Vagina (tissue), 2 donors: ENCODE results near the gene RHOA.

Experiments
- POLR2A ChIP-seq, 2 donors: fragments of 450-650 bp; IDR thresholded peaks; one replicate each; pipeline ENCODE4 v1.6.1; 2017; ENCODE audit warnings: antibody characterized with exemption in 2 of 2, mild to moderate bottlenecking in 2 of 2, moderate library complexity in 2 of 2
- POLR2AphosphoS5 ChIP-seq, 2 donors: sonication (generic); formaldehyde crosslinking; IDR thresholded peaks; one replicate each; pipeline ENCODE4 v1.9.0; 2017; ENCODE audit warnings: antibody characterized with exemption in 2 of 2, mild to moderate bottlenecking in 2 of 2, low read depth in 1 of 2; ENCODE audit not compliant: insufficient read depth in 1 of 2
- TF ChIP-seq, protein P1 (sequence below), 3 experiments: fragments of 450-650 bp in 2 of 3; fragments of 200-600 bp in 1 of 3; sonication (generic) in 1 of 3; IDR thresholded peaks; one replicate each; pipeline ENCODE4 v1.5.1; 2017 to 2019; ENCODE audit warnings: antibody characterized with exemption in 3 of 3, mild to moderate bottlenecking in 2 of 3, moderate library complexity in 2 of 3

DNA sequence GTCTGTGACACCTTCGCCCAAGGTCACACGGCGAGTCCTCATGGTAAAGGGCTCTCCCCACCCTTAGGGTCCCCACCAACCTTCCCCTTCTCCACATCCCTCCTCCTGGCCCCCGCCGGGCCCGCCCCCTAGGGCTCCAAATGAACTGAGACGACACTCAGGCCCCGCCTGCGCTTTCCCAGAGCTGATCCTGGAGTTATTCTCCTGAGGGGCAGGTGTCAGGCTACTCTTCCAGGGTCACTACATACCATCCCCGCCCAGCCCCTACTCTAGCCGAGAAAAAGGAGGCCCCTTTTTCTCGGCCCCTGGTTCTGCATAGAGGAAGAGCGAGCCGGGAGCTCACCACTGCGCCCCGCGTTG lies 72.2 kb downstream of the RHOA start:
- TF ChIP-seq, protein P1, sequence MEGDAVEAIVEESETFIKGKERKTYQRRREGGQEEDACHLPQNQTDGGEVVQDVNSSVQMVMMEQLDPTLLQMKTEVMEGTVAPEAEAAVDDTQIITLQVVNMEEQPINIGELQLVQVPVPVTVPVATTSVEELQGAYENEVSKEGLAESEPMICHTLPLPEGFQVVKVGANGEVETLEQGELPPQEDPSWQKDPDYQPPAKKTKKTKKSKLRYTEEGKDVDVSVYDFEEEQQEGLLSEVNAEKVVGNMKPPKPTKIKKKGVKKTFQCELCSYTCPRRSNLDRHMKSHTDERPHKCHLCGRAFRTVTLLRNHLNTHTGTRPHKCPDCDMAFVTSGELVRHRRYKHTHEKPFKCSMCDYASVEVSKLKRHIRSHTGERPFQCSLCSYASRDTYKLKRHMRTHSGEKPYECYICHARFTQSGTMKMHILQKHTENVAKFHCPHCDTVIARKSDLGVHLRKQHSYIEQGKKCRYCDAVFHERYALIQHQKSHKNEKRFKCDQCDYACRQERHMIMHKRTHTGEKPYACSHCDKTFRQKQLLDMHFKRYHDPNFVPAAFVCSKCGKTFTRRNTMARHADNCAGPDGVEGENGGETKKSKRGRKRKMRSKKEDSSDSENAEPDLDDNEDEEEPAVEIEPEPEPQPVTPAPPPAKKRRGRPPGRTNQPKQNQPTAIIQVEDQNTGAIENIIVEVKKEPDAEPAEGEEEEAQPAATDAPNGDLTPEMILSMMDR (IDR thresholded peaks at IDR 0.05) = no peak
- TF ChIP-seq POLR2A (IDR thresholded peaks at IDR 0.05) = no peak
- TF ChIP-seq POLR2AphosphoS5 (IDR thresholded peaks at IDR 0.05; ENCODE audit: insufficient read depth in 1 of 2, low read depth in 1 of 2) = no peak
